Endothelial cell of umbilical vein (primary cell): ENCODE data around the gene DCUN1D5. TPM values are rescaled to one million over a fixed set of nuclear protein-coding genes. Genes with fewer than 3 reads are reported as not detected.

ENCODE experiments used
- BruUV-seq: library from RNA; stranded (reverse); fragments of 400-500 nt; replicated peaks from 2 replicates; lab custom pipeline; 2021; lab: Mats Ljungman, UMichigan
- CTCF ChIA-PET: fragments of 300-600, 350-600 bp; sonication (Branson Sonifier 250); formaldehyde crosslinking; loops from one replicate; lab custom pipeline; 2021; ENCODE audit warnings: antibody characterized with exemption, inconsistent platforms; lab: Charles Lee
- POLR2A ChIA-PET: fragments of 300-600, 350-600 bp; sonication (Branson Sonifier 250); formaldehyde crosslinking; loops from one replicate; lab custom pipeline; 2021; ENCODE audit warnings: antibody characterized with exemption, inconsistent platforms; lab: Charles Lee
- DNase-seq: peaks from one replicate; pipeline ENCODE4 v3.0.0-alpha.2; 2011; ENCODE audit warnings: low read depth, low spot score
- FAIRE-seq: peaks from 2 replicates; lab custom pipeline; 2011; peaks lifted over from hg19 to GRCh38; lab: Jason Lieb, UNC
- H2AFZ ChIP-seq: 2 replicates; pipeline ENCODE4 v1.6.0; 2012; ENCODE audit warnings: low read depth, low read length, control low read depth, inconsistent platforms
- H3K27ac ChIP-seq: 2 replicates; pipeline ENCODE4 v1.5.1; 2011; ENCODE audit warnings: low read depth, mild to moderate bottlenecking, control low read depth, low read length, moderate library complexity; ENCODE audit not compliant: insufficient read depth
- H3K27me3 ChIP-seq, 2 experiments: 2 replicates each; pipeline versions ENCODE4 v1.6.0 to v1.6.1; 2011; ENCODE audit warnings: low read length in 2 of 2, mixed read lengths in 1 of 2; ENCODE audit not compliant: control insufficient read depth in 2 of 2, insufficient read depth in 2 of 2
- H3K36me3 ChIP-seq, 2 experiments: 2 replicates in 1 of 2; 3 replicates in 1 of 2; pipeline ENCODE4 v1.5.1; 2011; ENCODE audit warnings: low read length in 2 of 2, mild to moderate bottlenecking in 1 of 2, moderate library complexity in 1 of 2; ENCODE audit not compliant: control insufficient read depth in 2 of 2, insufficient read depth in 2 of 2; ENCODE audit errors: extremely low read depth in 1 of 2
- H3K4me1 ChIP-seq: 3 replicates; pipeline ENCODE4 v1.5.1; 2011; ENCODE audit warnings: mild to moderate bottlenecking, low read length; ENCODE audit not compliant: control insufficient read depth, insufficient read depth; ENCODE audit errors: extremely low read depth
- H3K4me2 ChIP-seq: 2 replicates; pipeline ENCODE4 v1.6.1; 2011; ENCODE audit warnings: low read length, control low read depth, mixed read lengths; ENCODE audit not compliant: insufficient read depth
- H3K4me3 ChIP-seq, 3 experiments: fragments of 200-600 bp in 1 of 3; sonication (generic), shearing (Covaris generic) in 1 of 3; replicated peaks in 1 of 3; 2 replicates each; pipeline ENCODE4 v1.5.1; 2011 to 2016; ENCODE audit warnings: control low read depth in 3 of 3, low read length in 3 of 3, mild to moderate bottlenecking in 2 of 3, inconsistent platforms in 1 of 3, low read depth in 1 of 3, moderate library complexity in 1 of 3; ENCODE audit not compliant: insufficient read depth in 1 of 3
- H3K79me2 ChIP-seq: 2 replicates; pipeline ENCODE4 v1.6.0; 2012; ENCODE audit warnings: low read length, inconsistent platforms; ENCODE audit not compliant: control insufficient read depth, insufficient read depth
- H3K9ac ChIP-seq: replicated peaks from 2 replicates; pipeline ENCODE3; 2011; ENCODE audit warnings: low read length, control low read depth; ENCODE audit not compliant: insufficient read depth; ENCODE audit errors: extremely low read depth
- H3K9me1 ChIP-seq: replicated peaks from 3 replicates; pipeline ENCODE4 v1.6.0; 2011; ENCODE audit warnings: mild to moderate bottlenecking, low read length; ENCODE audit not compliant: control insufficient read depth, insufficient read depth; ENCODE audit errors: extremely low read depth
- H3K9me3 ChIP-seq: replicated peaks from 2 replicates; pipeline ENCODE4 v1.5.1; 2012; ENCODE audit warnings: low read length, inconsistent platforms; ENCODE audit not compliant: control insufficient read depth, insufficient read depth
- H4K20me1 ChIP-seq: replicated peaks from 2 replicates; pipeline ENCODE3; 2011; ENCODE audit warnings: mild to moderate bottlenecking, low read length; ENCODE audit not compliant: control insufficient read depth, insufficient read depth; ENCODE audit errors: extremely low read depth
- EZH2 ChIP-seq: IDR thresholded peaks from 2 replicates; pipeline ENCODE4 v1.6.1; 2012; ENCODE audit warnings: borderline replicate concordance, low read depth, mild to moderate bottlenecking, moderate library complexity, low read length, inconsistent platforms; ENCODE audit not compliant: severe bottlenecking
- FOS ChIP-seq: IDR thresholded peaks from 2 replicates; pipeline ENCODE4 v1.6.1; 2011; ENCODE audit warnings: mild to moderate bottlenecking, low read length, moderate library complexity, borderline replicate concordance; ENCODE audit not compliant: insufficient read depth
- GATA2 ChIP-seq: IDR thresholded peaks from 2 replicates; pipeline ENCODE4 v1.7.0; 2011; ENCODE audit warnings: low read depth, mild to moderate bottlenecking, moderate library complexity, mixed read lengths, low read length; ENCODE audit not compliant: insufficient read length, insufficient read depth
- JUN ChIP-seq: IDR thresholded peaks from 2 replicates; pipeline ENCODE4 v1.6.1; 2011; ENCODE audit warnings: borderline replicate concordance, low read depth; ENCODE audit not compliant: insufficient read length, insufficient read depth
- MAX ChIP-seq: IDR thresholded peaks from 2 replicates; pipeline ENCODE4 v1.6.1; 2011; ENCODE audit not compliant: insufficient read depth, insufficient read length
- MYC ChIP-seq: IDR thresholded peaks from one replicate; pipeline ENCODE4 v1.6.1; 2011; ENCODE audit warnings: mild to moderate bottlenecking, low read depth, low read length
- POLR2A ChIP-seq: IDR thresholded peaks from 2 replicates; pipeline ENCODE4 v1.6.1; 2012; ENCODE audit warnings: low read depth, mild to moderate bottlenecking, control low read depth, low read length
- POLR2AphosphoS5 ChIP-seq: IDR thresholded peaks from 2 replicates; pipeline ENCODE4 v1.6.1; 2012; ENCODE audit warnings: low read depth, mild to moderate bottlenecking, control low read depth, low read length, moderate library complexity; ENCODE audit not compliant: insufficient read depth
- dilution Hi-C: fragments of 300-500 bp; cut with MboI; formaldehyde crosslinking; loops from one replicate; pipeline ENCODE4 v1.15.0; 2019; ENCODE audit warnings: low sequenced_read_pairs; ENCODE audit not compliant: extremely low pct_ligation_motif_present
- intact Hi-C: fragments of 100-400 bp; cut with micrococcal nuclease; formaldehyde crosslinking; loops from one replicate; pipeline ENCODE4 v1.10.0; 2022
- polyA plus RNA-seq, 4 experiments: library from polyadenylated mRNA; depleted of rRNA in 3 of 4; stranded (reverse) in 3 of 4; unstranded in 1 of 4; fragments of >200 nt; gene quantifications; 2 replicates each; pipeline versions ENCODE4 v1.2.1 to v1.2.3, GENCODE V29; 2011 to 2012; ENCODE audit warnings: missing spikeins in 1 of 4
- total RNA-seq: library from RNA; stranded (reverse); gene quantifications from 2 replicates; pipeline ENCODE4 v1.2.3, GENCODE V29; 2021
- TF ChIP-seq, protein P1 (sequence below), 2 donors: IDR thresholded peaks; 1 replicate in 1 of 2; 2 replicates in 1 of 2; pipeline ENCODE4 v1.5.1; 2011; ENCODE audit warnings: low read length in 2 of 2, mild to moderate bottlenecking in 2 of 2, moderate library complexity in 2 of 2, control low read depth in 1 of 2, inconsistent platforms in 1 of 2, low read depth in 1 of 2; ENCODE audit not compliant: insufficient read depth in 1 of 2; ENCODE audit errors: extremely low read depth in 1 of 2

The DCUN1D5 gene
- total and polyA plus RNA-seq, 2 donors (not counting 3 experiments of a cell fraction or from before 2014, with no cell fraction given), result 32.9 to 49.8 TPM

DNA sequence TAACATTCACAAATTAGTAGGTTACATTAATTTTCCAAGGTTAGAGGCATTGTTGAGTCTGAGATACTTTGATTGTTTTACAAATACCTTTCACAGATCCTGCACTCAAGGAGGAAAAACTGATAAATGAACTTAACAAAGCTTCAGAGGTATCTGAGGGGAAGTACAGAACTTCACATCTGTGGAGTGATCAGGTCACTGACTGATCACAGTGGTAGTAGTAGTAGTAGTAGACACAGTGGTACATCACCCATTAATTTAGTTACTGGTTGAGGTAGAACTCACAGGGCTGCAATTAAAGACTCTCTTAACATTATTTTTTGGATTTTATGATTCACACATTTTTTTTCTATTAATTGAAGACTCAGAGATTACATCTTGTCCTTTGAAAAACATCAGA lies 56.7 kb downstream of the DCUN1D5 start:
- CTCF ChIA-PET, result interaction anchor here (0.7 to 3.4 kb wide), 8 partner anchors 8 to 121 kb away, joined by 3 to 24 read pairs (median 5); no protein-coding TSS in a partner anchor

More for the DNA sequence above, 56.7 kb downstream of the DCUN1D5 start:
- Histone ChIP-seq H3K36me3 (no peaks in the 10 kb centered on the region), H2AFZ (peak overlapping the region; percentile 78), H3K9ac (no peak overlapping the region), H4K20me1 (no peaks in the 10 kb centered on the region), H3K4me1 (peaks cover 9% of the 10 kb centered on the region), H3K27ac (no peak overlapping the region), H3K79me2 (no peaks in the 10 kb centered on the region), H3K4me3 (no peak overlapping the region), H3K9me1 (no peaks in the 10 kb centered on the region), H3K9me3 (no peaks in the 10 kb centered on the region), H3K27me3 (no peaks in the 10 kb centered on the region), H3K4me2 (no peak overlapping the region)
- BruUV-seq, result no TSS peak
- no peak for TF ChIP-seq FOS
- TF ChIP-seq JUN, result no peak
- TF ChIP-seq MYC, result no peak
- TF ChIP-seq POLR2A, result no peak
- no peak for TF ChIP-seq MAX
- TF ChIP-seq EZH2, result no peak
- no peak for TF ChIP-seq POLR2AphosphoS5
- TF ChIP-seq, protein P1, sequence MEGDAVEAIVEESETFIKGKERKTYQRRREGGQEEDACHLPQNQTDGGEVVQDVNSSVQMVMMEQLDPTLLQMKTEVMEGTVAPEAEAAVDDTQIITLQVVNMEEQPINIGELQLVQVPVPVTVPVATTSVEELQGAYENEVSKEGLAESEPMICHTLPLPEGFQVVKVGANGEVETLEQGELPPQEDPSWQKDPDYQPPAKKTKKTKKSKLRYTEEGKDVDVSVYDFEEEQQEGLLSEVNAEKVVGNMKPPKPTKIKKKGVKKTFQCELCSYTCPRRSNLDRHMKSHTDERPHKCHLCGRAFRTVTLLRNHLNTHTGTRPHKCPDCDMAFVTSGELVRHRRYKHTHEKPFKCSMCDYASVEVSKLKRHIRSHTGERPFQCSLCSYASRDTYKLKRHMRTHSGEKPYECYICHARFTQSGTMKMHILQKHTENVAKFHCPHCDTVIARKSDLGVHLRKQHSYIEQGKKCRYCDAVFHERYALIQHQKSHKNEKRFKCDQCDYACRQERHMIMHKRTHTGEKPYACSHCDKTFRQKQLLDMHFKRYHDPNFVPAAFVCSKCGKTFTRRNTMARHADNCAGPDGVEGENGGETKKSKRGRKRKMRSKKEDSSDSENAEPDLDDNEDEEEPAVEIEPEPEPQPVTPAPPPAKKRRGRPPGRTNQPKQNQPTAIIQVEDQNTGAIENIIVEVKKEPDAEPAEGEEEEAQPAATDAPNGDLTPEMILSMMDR (IDR thresholded peaks at IDR 0.05; ENCODE audit: extremely low read depth in 1 of 2, insufficient read depth in 1 of 2, low read depth in 1 of 2, low read length in 2 of 2), result no peak
- TF ChIP-seq GATA2, result no peak
- dilution Hi-C loops, result no loop called here
- POLR2A ChIA-PET, result no interaction called here
- FAIRE-seq (no peak), DNase-seq (no peak)
- intact Hi-C loops, result loop anchor here (5.0 kb wide), 1 partner anchor 118 kb away; no protein-coding TSS in a partner anchor
